Muscle layer of colon (tissue), 2 donors: ENCODE data around the gene MVK.

Source experiments
- H3K27ac ChIP-seq: one replicate; pipeline ENCODE4 v1.7.0; 2013; ENCODE audit warnings: low read depth, mild to moderate bottlenecking, low read length, moderate library complexity
- H3K27me3 ChIP-seq, 2 donors: one replicate each; pipeline ENCODE4 v1.7.0; 2013; ENCODE audit warnings: low read length in 2 of 2, mild to moderate bottlenecking in 2 of 2; ENCODE audit not compliant: insufficient read depth in 2 of 2, control insufficient read depth in 1 of 2
- H3K36me3 ChIP-seq: one replicate; pipeline ENCODE4 v1.7.0; 2013; ENCODE audit warnings: mild to moderate bottlenecking, low read length; ENCODE audit not compliant: insufficient read depth
- H3K4me1 ChIP-seq: one replicate; pipeline ENCODE4 v1.7.0; 2013; ENCODE audit warnings: mild to moderate bottlenecking, low read length; ENCODE audit not compliant: insufficient read depth
- H3K4me3 ChIP-seq, 2 donors: one replicate each; pipeline ENCODE4 v1.7.0; 2013; ENCODE audit warnings: low read length in 2 of 2, low read depth in 1 of 2, mild to moderate bottlenecking in 1 of 2, moderate library complexity in 1 of 2
- H3K9ac ChIP-seq: one replicate; pipeline ENCODE4 v1.7.0; 2013; ENCODE audit warnings: low read length
- H3K9me3 ChIP-seq: one replicate; pipeline ENCODE4 v1.7.0; 2013; ENCODE audit warnings: mild to moderate bottlenecking, low read length
- donor health status: abdominal sarcoma.
- donor health status: Adenocarcinoma of cecum.

The MVK gene

DNA sequence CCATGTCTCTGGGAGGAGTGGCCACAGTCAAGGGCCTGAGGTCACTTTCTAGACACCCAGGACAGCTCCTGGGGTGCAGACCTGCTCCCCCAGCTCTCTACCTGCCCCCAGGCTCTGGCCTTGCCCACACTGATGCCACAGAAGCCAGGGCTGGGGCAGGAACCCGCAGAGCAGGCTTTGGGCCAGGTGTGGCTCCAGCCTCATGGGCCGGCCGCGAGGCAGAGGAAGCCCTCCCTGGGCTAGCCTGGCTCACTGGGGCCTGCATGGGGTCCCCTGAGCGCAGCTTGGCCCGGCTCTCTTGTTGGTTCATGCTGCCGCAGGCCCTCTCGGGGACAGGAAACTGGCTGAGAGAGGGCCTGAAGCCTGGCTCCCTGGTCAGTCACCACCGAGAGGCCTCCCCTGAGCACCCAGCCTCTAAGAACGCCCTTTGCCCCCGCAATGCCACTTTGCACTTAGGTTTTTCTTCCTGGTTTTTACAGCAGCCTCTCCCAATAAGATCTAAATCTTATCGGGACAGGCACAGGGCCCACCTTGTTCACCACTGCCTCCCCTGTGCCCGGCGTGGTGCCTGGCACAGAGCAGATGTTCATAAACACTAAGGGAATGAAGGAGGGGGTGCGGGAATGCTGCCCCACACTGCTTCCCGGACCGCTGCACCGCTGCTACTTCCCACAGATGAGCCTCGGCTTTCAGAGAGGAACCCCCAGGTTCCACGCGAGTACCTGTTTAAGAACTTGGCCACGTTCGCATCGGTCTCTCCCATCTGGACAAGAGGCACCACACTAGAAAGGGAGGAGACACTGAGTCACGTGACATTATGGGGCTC lies 15.0 kb upstream of the MVK start:
- H3K9ac ChIP-seq, result no peak overlapping the region
- H3K4me3 ChIP-seq, result no peak overlapping the region
- H3K4me1 ChIP-seq, result no peaks in the 10 kb centered on the region
- H3K36me3 ChIP-seq, result peaks cover 2% of the 10 kb centered on the region
- no peak overlapping the region for H3K27ac ChIP-seq
- no peaks in the 10 kb centered on the region for H3K9me3 ChIP-seq
- peaks cover 0 to 3% of the 10 kb centered on the region in 2 donors for H3K27me3 ChIP-seq

DNA sequence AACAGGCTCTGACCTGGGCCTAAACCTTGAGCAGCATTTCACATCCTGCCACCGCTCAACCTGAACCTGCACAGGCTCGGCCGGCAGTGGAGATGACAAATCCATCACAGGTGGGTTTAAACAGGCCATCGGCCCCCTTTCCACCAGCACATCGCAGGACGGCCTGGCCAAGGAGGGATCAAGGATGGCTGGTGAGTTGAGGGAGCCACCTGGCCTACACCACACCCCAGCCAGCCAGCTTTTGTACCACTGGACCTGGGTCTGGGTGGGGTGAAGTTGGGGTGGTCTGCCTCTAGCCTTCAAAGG lies 14.4 kb upstream of the MVK start:
- no peaks in the 10 kb centered on the region for H3K4me1 ChIP-seq
- H3K36me3 ChIP-seq, result peaks cover 4% of the 10 kb centered on the region
- no peak overlapping the region for H3K4me3 ChIP-seq
- no peaks in the 10 kb centered on the region for H3K9me3 ChIP-seq
- no peaks in the 10 kb centered on the region for H3K27me3 ChIP-seq
- no peak overlapping the region for H3K27ac ChIP-seq
- no peak overlapping the region for H3K9ac ChIP-seq

DNA sequence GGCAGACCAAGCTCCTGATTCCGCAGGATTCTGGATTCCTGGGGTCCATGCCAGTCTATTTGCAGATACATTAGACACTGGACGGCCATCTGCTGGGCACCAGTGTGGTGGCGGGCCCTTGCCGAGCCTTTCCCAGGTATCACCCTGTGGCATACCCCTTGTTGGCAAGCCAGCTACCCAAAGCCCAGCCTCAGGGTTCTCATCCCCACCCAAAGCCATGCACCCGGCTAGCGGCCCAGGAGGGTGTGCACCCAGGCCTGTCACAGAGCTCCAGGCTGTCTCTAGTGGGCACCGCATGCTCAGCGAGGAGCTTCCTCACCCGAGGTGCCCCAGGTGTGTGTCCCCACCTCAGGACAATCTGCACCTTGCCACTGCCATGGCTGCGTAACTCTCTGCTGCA lies 14.0 kb upstream of the MVK start:
- H3K27me3 ChIP-seq, result no peaks in the 10 kb centered on the region
- H3K9me3 ChIP-seq, result no peaks in the 10 kb centered on the region
- no peaks in the 10 kb centered on the region for H3K4me1 ChIP-seq
- no peak overlapping the region for H3K27ac ChIP-seq
- H3K4me3 ChIP-seq, result no peak overlapping the region
- H3K36me3 ChIP-seq, result peaks cover 4% of the 10 kb centered on the region
- H3K9ac ChIP-seq, result no peak overlapping the region

DNA sequence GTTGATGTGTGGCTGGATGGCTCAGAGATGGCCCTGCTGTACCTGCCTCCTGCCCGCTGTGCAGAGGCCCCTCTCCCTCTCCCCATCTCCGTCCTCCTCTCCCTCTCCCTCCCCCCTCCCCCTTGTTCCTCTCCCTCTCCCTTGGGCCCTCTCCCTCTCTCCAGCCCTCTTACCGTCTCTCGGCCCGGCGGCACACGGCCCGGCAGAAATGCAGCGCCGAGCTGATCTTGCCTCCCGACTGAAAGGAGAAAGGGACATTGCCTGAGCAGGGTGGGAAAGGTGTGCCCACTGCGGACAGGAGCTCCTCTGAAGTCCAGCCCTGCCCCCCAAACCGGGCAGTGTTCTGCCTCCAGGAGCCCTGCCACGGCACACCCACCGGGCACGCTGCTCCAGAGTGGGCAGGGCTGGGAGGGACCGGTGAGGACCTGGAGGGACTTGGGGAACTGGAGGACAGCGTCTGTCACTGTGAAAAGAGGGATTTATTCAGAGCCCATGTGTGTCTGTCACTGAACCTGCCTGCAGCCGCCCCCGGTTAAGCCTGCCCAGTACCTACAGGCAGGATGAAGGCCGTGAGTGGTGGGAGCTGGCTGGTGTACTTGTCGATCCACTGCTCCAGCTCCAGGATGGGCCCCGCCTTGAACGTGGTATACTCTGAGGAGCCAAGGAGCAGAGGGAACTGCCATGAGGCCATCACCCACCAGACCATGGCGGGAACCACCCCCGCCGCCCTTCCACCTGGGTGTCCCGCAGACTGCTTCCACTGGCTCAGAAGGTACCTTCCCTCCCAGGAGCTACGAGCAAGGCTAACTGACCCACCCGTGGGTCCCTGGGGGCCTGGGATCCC lies 12.5 kb upstream of the MVK start:
- Histone ChIP-seq H3K4me3 (no peak overlapping the region), H3K9ac (no peak overlapping the region), H3K4me1 (no peaks in the 10 kb centered on the region), H3K27me3 (no peaks in the 10 kb centered on the region), H3K9me3 (no peaks in the 10 kb centered on the region), H3K36me3 (peaks cover 4% of the 10 kb centered on the region), H3K27ac (no peak overlapping the region)

DNA sequence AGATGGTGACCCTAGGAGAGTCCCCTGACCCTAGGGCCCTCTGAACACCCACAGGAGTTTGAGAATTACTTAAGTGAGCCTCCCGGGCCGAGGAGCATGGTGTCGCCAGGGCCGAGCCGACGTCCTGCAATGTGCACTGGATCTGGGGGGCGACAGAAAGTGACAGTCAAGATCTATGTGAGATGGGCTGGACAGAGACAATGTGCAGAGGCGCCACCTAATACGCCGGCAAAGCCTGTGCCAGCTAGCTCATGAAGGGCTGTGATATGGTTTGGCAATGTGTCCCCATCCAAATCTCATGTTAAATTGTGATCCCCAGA lies 11.9 kb upstream of the MVK start:
- H3K4me1 ChIP-seq, result no peaks in the 10 kb centered on the region
- no peak overlapping the region for H3K9ac ChIP-seq
- H3K27me3 ChIP-seq, result no peaks in the 10 kb centered on the region
- no peak overlapping the region for H3K4me3 ChIP-seq
- peaks cover 4% of the 10 kb centered on the region for H3K36me3 ChIP-seq
- H3K27ac ChIP-seq, result no peak overlapping the region
- H3K9me3 ChIP-seq, result no peaks in the 10 kb centered on the region

DNA sequence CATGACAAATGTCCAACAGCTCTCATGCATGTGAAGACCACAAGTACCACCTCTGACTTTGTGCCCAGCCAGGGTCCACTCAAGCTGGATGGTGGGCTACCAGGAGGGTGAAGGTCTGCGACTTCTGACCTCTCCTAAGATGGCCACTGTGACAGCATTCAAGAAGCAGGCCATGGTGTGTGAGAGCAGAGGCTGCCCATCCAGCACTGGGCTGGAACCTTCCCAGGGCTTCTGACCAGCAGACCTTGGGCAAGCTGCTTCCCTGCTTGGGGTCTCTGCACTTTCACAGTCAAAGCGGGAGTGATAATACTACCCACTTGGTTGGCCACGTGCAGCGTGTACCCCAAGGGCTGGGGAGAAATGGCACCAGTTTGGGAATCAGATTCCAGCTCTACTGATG lies 10.7 kb upstream of the MVK start:
- H3K4me1 ChIP-seq, result no peaks in the 10 kb centered on the region
- H3K27me3 ChIP-seq, result no peaks in the 10 kb centered on the region
- H3K36me3 ChIP-seq, result peaks cover 4% of the 10 kb centered on the region
- H3K9ac ChIP-seq, result no peak overlapping the region
- no peaks in the 10 kb centered on the region for H3K9me3 ChIP-seq
- no peak overlapping the region for H3K4me3 ChIP-seq
- no peak overlapping the region for H3K27ac ChIP-seq

DNA sequence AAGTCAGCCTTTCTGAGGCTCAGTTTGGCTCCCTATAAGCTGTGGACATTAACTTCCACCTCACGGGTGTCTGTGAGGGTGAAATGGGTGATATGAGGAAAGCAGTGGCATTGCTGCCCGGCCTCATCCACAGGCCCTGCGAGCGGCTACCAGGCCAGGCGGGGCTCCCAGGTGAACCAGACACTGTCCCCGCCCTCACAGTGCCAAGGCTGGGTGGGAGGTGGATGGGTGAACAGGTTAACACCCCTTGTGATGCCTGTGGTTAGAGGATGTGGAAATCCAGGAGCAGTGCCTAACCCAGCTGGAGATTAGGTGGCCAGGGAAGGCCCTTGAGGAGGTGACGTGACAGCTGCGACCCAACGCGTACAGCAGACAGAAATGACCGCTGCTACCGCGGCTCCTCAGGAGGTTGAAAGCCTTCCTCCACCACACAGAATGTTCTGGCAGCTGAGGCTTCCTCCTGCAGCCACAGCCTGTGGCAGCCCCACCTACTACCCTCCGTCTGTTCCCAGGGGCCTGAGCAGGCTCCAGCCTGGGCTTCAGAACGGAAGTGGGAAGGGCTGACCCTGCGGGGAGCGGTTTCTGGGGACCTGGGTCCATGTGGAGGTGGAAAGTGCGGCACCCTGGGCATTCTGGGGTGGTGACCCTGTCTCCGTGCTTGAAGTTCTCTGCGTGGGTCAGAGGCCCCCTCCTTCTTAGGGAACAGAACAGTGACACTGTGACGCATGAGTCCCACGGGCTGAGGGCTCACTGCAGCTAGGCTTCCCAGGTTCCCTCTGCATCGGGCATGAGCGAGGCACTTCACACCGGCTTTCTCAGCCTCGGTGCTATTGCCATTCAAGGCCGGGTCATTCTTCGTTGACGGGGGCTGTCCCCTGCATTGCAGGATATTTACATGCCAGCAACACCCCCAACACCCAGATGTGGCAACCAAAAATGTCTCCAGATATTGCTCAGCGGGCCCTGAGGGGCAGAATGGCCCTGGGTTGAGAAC lies 10.0 kb upstream of the MVK start:
- no peak overlapping the region for H3K27ac ChIP-seq
- H3K4me3 ChIP-seq, result no peak overlapping the region
- H3K4me1 ChIP-seq, result no peaks in the 10 kb centered on the region
- H3K9ac ChIP-seq, result no peak overlapping the region
- peaks cover 4% of the 10 kb centered on the region for H3K36me3 ChIP-seq
- no peaks in the 10 kb centered on the region for H3K9me3 ChIP-seq
- no peaks in the 10 kb centered on the region for H3K27me3 ChIP-seq

DNA sequence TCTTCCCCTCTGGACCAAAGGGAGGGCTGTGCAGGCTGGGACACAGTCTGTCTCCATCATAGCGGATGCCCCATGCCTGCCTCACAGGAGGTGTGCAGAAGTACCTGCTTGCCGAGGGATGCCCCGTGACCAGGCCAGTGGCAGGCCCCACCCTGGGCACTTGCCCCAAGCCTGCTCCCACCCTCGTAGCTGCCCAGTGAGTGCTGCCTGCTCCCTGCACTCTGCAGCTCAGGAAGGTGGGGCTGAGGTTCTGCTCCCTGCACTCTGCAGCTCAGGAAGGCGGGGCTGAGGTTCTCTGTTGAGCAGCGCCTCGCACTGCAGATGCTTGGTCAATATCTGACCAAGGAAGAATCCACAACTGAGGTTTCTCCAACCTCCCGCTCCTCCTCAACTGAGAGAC lies 7.2 kb upstream of the MVK start:
- Histone ChIP-seq H3K9me3 (no peaks in the 10 kb centered on the region), H3K4me3 (no peak overlapping the region), H3K36me3 (peaks cover 4% of the 10 kb centered on the region), H3K27ac (no peak overlapping the region), H3K4me1 (no peaks in the 10 kb centered on the region), H3K27me3 (no peaks in the 10 kb centered on the region), H3K9ac (no peak overlapping the region)

DNA sequence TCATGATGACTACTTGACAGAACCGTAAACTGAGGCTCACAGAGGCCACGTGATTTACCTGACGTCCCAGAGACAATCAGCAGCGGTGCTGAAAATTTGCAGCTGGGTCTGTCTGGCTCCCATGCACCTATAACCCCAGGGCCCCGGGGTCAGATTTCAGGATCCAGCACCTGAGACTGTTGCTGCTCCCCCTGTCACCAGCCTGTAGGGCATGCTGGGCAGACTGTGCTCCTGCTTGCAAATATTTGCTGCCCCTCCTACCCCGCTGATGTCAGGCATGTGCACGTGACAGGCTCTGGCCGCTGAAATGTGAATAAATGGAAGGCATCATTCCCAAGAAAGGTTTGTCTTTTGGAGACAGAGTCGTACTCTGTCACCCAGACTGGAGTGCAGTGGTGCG lies 6.3 kb upstream of the MVK start:
- Histone ChIP-seq H3K27me3 (no peaks in the 10 kb centered on the region), H3K4me1 (no peaks in the 10 kb centered on the region), H3K9me3 (no peaks in the 10 kb centered on the region), H3K9ac (no peak overlapping the region), H3K27ac (no peak overlapping the region), H3K4me3 (no peak overlapping the region), H3K36me3 (peaks cover 4% of the 10 kb centered on the region)

DNA sequence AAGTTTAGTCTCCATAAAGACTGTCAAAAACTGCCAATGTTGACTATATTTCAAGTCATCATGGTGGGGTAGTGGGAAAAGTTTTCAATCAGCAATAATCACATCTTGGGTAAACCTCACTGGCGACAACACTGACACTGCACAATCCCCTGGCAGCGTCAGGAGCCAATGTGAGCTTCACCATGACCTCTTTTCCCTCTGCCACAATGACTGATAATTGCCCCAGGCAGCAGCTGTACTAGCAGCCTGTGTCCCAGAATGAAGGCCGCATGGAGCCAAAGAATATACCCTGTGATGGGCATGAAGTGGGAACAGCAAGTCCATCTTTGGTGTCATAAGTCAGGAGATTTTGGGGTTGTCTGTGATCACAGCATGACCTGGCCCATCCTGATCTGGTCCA lies 5.6 kb upstream of the MVK start:
- Histone ChIP-seq H3K27me3 (no peaks in the 10 kb centered on the region), H3K4me1 (no peaks in the 10 kb centered on the region), H3K4me3 (no peak overlapping the region), H3K27ac (no peak overlapping the region), H3K9ac (no peak overlapping the region), H3K9me3 (no peaks in the 10 kb centered on the region), H3K36me3 (peaks cover 4% of the 10 kb centered on the region)

DNA sequence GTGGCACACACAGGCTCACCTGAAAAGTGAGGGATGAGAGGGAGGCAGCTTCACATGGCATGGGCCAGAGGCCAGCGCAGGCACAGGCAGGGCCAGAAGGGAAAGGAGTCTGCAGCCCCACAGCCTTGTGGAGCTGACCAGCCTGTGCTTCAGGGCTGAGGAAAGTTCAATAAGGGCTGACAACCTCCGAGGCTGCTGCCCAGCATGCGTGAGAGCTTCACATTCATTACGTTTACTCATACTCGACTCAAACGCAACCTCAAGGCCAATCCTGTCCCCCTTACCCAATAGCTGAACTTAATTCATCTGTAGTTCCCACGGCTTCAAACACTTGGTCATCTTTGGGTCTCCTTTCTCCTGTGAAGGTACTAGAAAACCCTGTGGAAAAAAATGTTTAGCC lies 5.1 kb upstream of the MVK start:
- no peaks in the 10 kb centered on the region for H3K27me3 ChIP-seq
- H3K27ac ChIP-seq, result no peak overlapping the region
- no peaks in the 10 kb centered on the region for H3K9me3 ChIP-seq
- H3K36me3 ChIP-seq, result peaks cover 3% of the 10 kb centered on the region
- H3K4me3 ChIP-seq, result no peak overlapping the region
- no peaks in the 10 kb centered on the region for H3K4me1 ChIP-seq
- no peak overlapping the region for H3K9ac ChIP-seq
